ENCODE measurements around the gene AGRP. TPM values are rescaled to one million over a fixed set of nuclear protein-coding genes. Genes with fewer than 3 reads are reported as not detected.

Gene AGRP
- total RNA-seq, 1 donor from 2014 or later: not detected

Other genes starting within 250 kb of the AGRP start
- 38.1 and 40.5 TPM in 2 replicates for gene FHOD1, start 236.1 kb downstream of the AGRP start, total RNA-seq
- gene SLC9A5, start 234.6 kb downstream of the AGRP start, total RNA-seq: 2.4 and 2.5 TPM in 2 replicates
- gene PLEKHG4, start 204.0 kb downstream of the AGRP start, total RNA-seq: 1.8 and 2.4 TPM in 2 replicates
- gene KCTD19, start 156.8 kb downstream of the AGRP start, total RNA-seq: not detected in 2 replicates
- not detected in 2 replicates for gene LRRC36, start 156.7 kb downstream of the AGRP start, total RNA-seq
- gene TPPP3, start 90.0 kb downstream of the AGRP start, total RNA-seq: 0.65 and 0.75 TPM in 2 replicates
- 3.7 and 4.4 TPM in 2 replicates for gene ZDHHC1, start 67.1 kb downstream of the AGRP start, total RNA-seq
- 0.14 TPM in 1 of 2 replicates, not detected in the other for gene HSD11B2, start 52.4 kb downstream of the AGRP start, total RNA-seq
- 114 TPM in 2 replicates for gene ATP6V0D1, start 2.4 kb downstream of the AGRP start, total RNA-seq
- gene RIPOR1, start 45.3 kb upstream of the AGRP start, total RNA-seq: 94.5 and 116 TPM in 2 replicates
- 25.5 and 26.8 TPM in 2 replicates for gene CTCF, start 79.0 kb upstream of the AGRP start, total RNA-seq
- 2.0 TPM in 2 replicates for gene CARMIL2, start 161.6 kb upstream of the AGRP start, total RNA-seq
- gene ACD, start 176.7 kb upstream of the AGRP start, total RNA-seq: 11.8 and 13.5 TPM in 2 replicates
- 1.2 and 1.4 TPM in 2 replicates for gene PARD6A, start 177.4 kb upstream of the AGRP start, total RNA-seq
- gene ENKD1, start 183.2 kb upstream of the AGRP start, total RNA-seq: 6.0 and 8.5 TPM in 2 replicates
- 0.32 and 1.6 TPM in 2 replicates for gene C16orf86, start 183.3 kb upstream of the AGRP start, total RNA-seq
- gene GFOD2, start 235.8 kb upstream of the AGRP start, total RNA-seq: 31.3 and 32.4 TPM in 2 replicates